Suprapubic skin (tissue), 3 donors: ENCODE results near the gene FGFR3.

Experiments
- POLR2AphosphoS5 ChIP-seq, 3 donors: sonication (generic); formaldehyde crosslinking; IDR thresholded peaks; one replicate each; pipeline ENCODE4 v1.6.1; 2017; ENCODE audit warnings: antibody characterized with exemption in 3 of 3
- TF ChIP-seq, protein P1 (sequence below), 2 donors: fragments of 200-600 bp in 1 of 2; fragments of 450-650 bp in 1 of 2; sonication (generic) in 1 of 2; IDR thresholded peaks; one replicate each; pipeline ENCODE4 v1.5.1; 2016 to 2019; ENCODE audit warnings: antibody characterized with exemption in 2 of 2, mild to moderate bottlenecking in 1 of 2, moderate library complexity in 1 of 2

DNA sequence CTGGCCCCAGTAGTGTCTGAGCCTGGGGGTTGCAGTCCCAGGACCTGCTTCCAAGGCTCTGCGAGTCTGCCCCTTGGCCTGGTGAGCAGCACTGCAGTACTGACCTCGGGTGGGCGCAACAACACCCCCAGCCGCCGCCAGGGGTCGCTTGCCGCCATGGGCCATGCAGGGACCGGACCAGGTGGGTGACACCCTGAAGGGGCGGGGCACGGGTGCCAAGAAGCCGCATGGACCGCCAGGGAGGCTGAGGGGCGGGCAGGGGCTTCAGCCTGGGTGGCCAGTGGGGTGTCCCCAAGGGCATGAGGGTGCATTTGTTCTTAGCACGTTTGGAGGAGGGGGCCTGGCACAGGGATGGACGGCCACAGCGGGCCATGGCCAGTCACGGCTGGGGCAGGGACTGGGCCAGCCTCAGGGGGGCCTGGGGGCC lies 46.8 kb upstream of the FGFR3 start:
- no peak for TF ChIP-seq POLR2AphosphoS5 (IDR thresholded peaks at IDR 0.05)
- TF ChIP-seq, protein P1, sequence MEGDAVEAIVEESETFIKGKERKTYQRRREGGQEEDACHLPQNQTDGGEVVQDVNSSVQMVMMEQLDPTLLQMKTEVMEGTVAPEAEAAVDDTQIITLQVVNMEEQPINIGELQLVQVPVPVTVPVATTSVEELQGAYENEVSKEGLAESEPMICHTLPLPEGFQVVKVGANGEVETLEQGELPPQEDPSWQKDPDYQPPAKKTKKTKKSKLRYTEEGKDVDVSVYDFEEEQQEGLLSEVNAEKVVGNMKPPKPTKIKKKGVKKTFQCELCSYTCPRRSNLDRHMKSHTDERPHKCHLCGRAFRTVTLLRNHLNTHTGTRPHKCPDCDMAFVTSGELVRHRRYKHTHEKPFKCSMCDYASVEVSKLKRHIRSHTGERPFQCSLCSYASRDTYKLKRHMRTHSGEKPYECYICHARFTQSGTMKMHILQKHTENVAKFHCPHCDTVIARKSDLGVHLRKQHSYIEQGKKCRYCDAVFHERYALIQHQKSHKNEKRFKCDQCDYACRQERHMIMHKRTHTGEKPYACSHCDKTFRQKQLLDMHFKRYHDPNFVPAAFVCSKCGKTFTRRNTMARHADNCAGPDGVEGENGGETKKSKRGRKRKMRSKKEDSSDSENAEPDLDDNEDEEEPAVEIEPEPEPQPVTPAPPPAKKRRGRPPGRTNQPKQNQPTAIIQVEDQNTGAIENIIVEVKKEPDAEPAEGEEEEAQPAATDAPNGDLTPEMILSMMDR (IDR thresholded peaks at IDR 0.05), result peak; percentile 51 to 85
